ENCODE data around the gene FGFBP1.

DNA sequence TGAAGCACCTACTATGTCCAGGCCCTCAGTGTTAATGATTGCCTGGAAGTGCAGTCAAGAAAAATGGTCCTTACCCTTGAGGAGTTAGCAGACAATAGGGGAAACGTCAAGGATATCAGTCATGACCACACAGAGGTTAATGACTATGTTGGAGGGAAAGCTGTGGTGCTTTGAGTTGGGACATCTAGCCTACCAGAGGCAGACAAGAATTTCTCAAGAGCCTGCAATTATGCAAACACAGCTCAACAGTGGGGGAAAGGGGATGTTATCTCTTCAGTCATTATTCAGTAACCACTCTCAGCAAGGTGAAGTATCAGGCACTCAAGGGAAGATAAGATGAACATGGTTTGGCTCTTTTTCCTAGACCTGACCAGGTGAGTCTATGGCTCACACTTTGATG lies 7.0 kb upstream of the FGFBP1 start:
- TF ChIP-seq POLR2A (IDR thresholded peaks at IDR 0.05) (no peak), EP300 (IDR thresholded peaks at IDR 0.05) (no peak)

Data from tibial nerve (tissue), 3 donors.